OCI-LY7 (cell line): ENCODE data around the gene IL6. TPM values are rescaled to one million over a fixed set of nuclear protein-coding genes. Genes with fewer than 3 reads are reported as not detected.
"Not testable (repeated sequence)": the region's sequence is repeated elsewhere in the genome, so short reads cannot be mapped to it uniquely, and the experiment has no call there.

Experiments
- Bru-seq: library from RNA; stranded (reverse); fragments of 400-500 nt; gene quantifications from one replicate; lab custom pipeline; 2021; lab: Mats Ljungman, UMichigan
- BruChase-seq, 2 experiments: library from RNA; stranded (reverse); fragments of 400-500 nt; gene quantifications; one replicate each; lab custom pipeline; 2021; lab: Mats Ljungman, UMichigan
- BruUV-seq: library from RNA; stranded (reverse); fragments of 400-500 nt; replicated peaks from 2 replicates; lab custom pipeline; 2021; lab: Mats Ljungman, UMichigan
- CTCF ChIA-PET: fragments of 300-600 bp; sonication (Branson Sonifier 250); formaldehyde crosslinking; loops from one replicate; lab custom pipeline; 2022; ENCODE audit warnings: antibody characterized with exemption; ENCODE audit not compliant: unreplicated experiment; lab: Charles Lee
- POLR2A ChIA-PET: fragments of 300-600 bp; sonication (Branson Sonifier 250); formaldehyde crosslinking; loops from one replicate; lab custom pipeline; 2022; ENCODE audit warnings: antibody characterized with exemption; lab: Charles Lee
- DNase-seq: peaks from one replicate; pipeline ENCODE4 v3.0.0-alpha.2; 2015; ENCODE audit warnings: low spot score
- H2AFZ ChIP-seq: fragments of 200-600 bp; sonication (generic), shearing (Covaris generic); 2 replicates; pipeline ENCODE4 v1.6.1; 2014; ENCODE audit warnings: mild to moderate bottlenecking, antibody characterized with exemption, low read length, moderate library complexity
- H3K27ac ChIP-seq: fragments of 200-600 bp; sonication (generic); 2 replicates; pipeline ENCODE4 v1.5.1; 2014; ENCODE audit warnings: mixed run types, low read depth, mild to moderate bottlenecking, moderate library complexity, low read length, inconsistent platforms; ENCODE audit not compliant: poor library complexity, severe bottlenecking
- H3K36me3 ChIP-seq: fragments of 200-600 bp; sonication (generic); 2 replicates; pipeline ENCODE4 v1.6.1; 2014; ENCODE audit warnings: mild to moderate bottlenecking, antibody characterized with exemption, low read length, moderate library complexity, mixed read lengths; ENCODE audit not compliant: insufficient read depth
- H3K4me1 ChIP-seq: fragments of 200-600 bp; sonication (generic); 2 replicates; pipeline ENCODE4 v1.5.1; 2014; ENCODE audit warnings: mild to moderate bottlenecking, low read length; ENCODE audit not compliant: insufficient read depth, poor library complexity, severe bottlenecking
- H3K4me2 ChIP-seq: fragments of 200-600 bp; sonication (generic); 2 replicates; pipeline ENCODE4 v1.6.1; 2014; ENCODE audit warnings: mild to moderate bottlenecking, low read length
- H3K4me3 ChIP-seq: fragments of 200-600 bp; sonication (generic); 2 replicates; pipeline ENCODE4 v1.5.1; 2014; ENCODE audit warnings: mild to moderate bottlenecking, low read depth, low read length; ENCODE audit not compliant: poor library complexity, severe bottlenecking
- H3K79me2 ChIP-seq: fragments of 200-600 bp; sonication (generic); 2 replicates; pipeline ENCODE4 v1.6.1; 2016; ENCODE audit warnings: low read depth, mild to moderate bottlenecking, low read length, moderate library complexity, mixed read lengths; ENCODE audit not compliant: insufficient read depth
- H3K9me2 ChIP-seq: fragments of 200-600 bp; sonication (generic); 2 replicates; pipeline ENCODE4 v1.6.1; 2016; ENCODE audit warnings: mild to moderate bottlenecking, low read length, mixed read lengths; ENCODE audit not compliant: insufficient read depth
- H3K9me3 ChIP-seq: fragments of 200-600 bp; sonication (generic); 2 replicates; pipeline ENCODE4 v1.6.1; 2014; ENCODE audit warnings: mild to moderate bottlenecking, mixed run types, low read length, mixed read lengths
- H4K20me1 ChIP-seq: fragments of 200-600 bp; sonication (generic); 2 replicates; pipeline ENCODE4 v1.6.1; 2014; ENCODE audit warnings: mild to moderate bottlenecking, antibody characterized with exemption, low read length, moderate library complexity, mixed read lengths; ENCODE audit not compliant: insufficient read depth
- CTCF ChIP-seq: fragments of 200-600 bp; sonication (generic); conservative IDR thresholded peaks from 2 replicates; pipeline ENCODE4 v1.5.1; 2014; ENCODE audit warnings: mild to moderate bottlenecking, antibody characterized with exemption, low read length, moderate library complexity, mixed read lengths
- EZH2phosphoT487 ChIP-seq: fragments of 200-600 bp; sonication (generic); IDR thresholded peaks from 2 replicates; pipeline ENCODE4 v1.6.1; 2018; ENCODE audit warnings: low read depth, borderline replicate concordance, mild to moderate bottlenecking, mixed run types, antibody characterized with exemption, low read length, moderate library complexity, mixed read lengths
- intact Hi-C: fragments of 100-400 bp; cut with micrococcal nuclease; formaldehyde crosslinking; loops from one replicate; pipeline ENCODE4 v1.10.0; 2022; ENCODE audit not compliant: unreplicated experiment
- long read RNA-seq: library from polyadenylated mRNA; stranded (forward); transcript quantifications from one replicate; pipeline ENCODE4 v2.0.0, GENCODE V29; 2022
- total RNA-seq, 2 experiments: library from RNA; depleted of rRNA in 1 of 2; stranded (reverse); fragments of >200 nt in 1 of 2; shearing (Covaris generic) in 1 of 2; gene quantifications; 2 replicates each; pipeline ENCODE4 v1.2.3, GENCODE V29; 2014 to 2022

IL6 gene
- total RNA-seq (2014; rRNA removed; shearing (Covaris generic)) (not detected in 2 replicates), total RNA-seq (2022) (not detected in 2 replicates), Bru-seq, nascent RNA (not detected), BruChase-seq, experiment 1, labeled RNA remaining after a 6-hour chase (percentile 12 among the genes with signal in this experiment), BruChase-seq, experiment 2, labeled RNA remaining after a 2-hour chase (percentile 12 among the genes with signal in this experiment)
- long read RNA-seq: 0 reads

- no peaks in the 10 kb centered on the region for H3K9me3 ChIP-seq
- H3K4me1 ChIP-seq: peaks cover 3% of the 10 kb centered on the region
- H3K36me3 ChIP-seq: no peaks in the 10 kb centered on the region
- no peak within 1 kb of the TSS; the same call in 1 of the 2 replicates for H2AFZ ChIP-seq
- no peaks in the 10 kb centered on the region for H3K9me2 ChIP-seq
- BruUV-seq: no TSS peak
- CTCF ChIA-PET: interaction anchor here (0.6 to 2.4 kb wide), 5 partner anchors 163 to 328 kb away, joined by 3 to 8 read pairs (median 5); no protein-coding TSS in a partner anchor
- no peaks in the 10 kb centered on the region for H3K79me2 ChIP-seq
- no peak within 1 kb of the TSS for H3K4me3 ChIP-seq
- intact Hi-C loops: loop anchor here (1.0 to 10.0 kb wide), 3 partner anchors 55 to 622 kb away; no protein-coding TSS in a partner anchor
- POLR2A ChIA-PET: interaction anchor here (0.6 to 1.5 kb wide), 7 partner anchors 39 to 788 kb away, joined by 3 to 4 read pairs (median 3); no protein-coding TSS in a partner anchor
- DNase-seq: no peak
- H3K27ac ChIP-seq: no peak within 1 kb of the TSS
- no peaks in the 10 kb centered on the region for H4K20me1 ChIP-seq
- H3K4me2 ChIP-seq: no peak within 1 kb of the TSS
- TF ChIP-seq CTCF: no peak
- TF ChIP-seq EZH2phosphoT487: no peak
Observed at GRCh38 chr7:22726907-22727713, at the start of gene IL6. TSS of gene IL6 (plus strand) at chr7:22727200. CDS start at chr7:22727263, 63 bp downstream.

GRCh38 chr7:22677263-22677662, 49.7 kb upstream of the IL6 start:
- CTCF ChIA-PET: interaction anchor here (0.7 kb wide), 1 partner anchor 19 kb away, joined by 3 read pairs; no protein-coding TSS in a partner anchor
- H3K36me3 ChIP-seq, H2AFZ ChIP-seq, H3K4me1 ChIP-seq, H3K79me2 ChIP-seq, H4K20me1 ChIP-seq, DNase-seq, H3K9me2 ChIP-seq, H3K4me2 ChIP-seq, BruUV-seq, H3K27ac ChIP-seq, H3K4me3 ChIP-seq, intact Hi-C loops, H3K9me3 ChIP-seq: not testable (repeated sequence)
- POLR2A ChIA-PET: interaction anchor here (0.6 to 2.2 kb wide), 3 partner anchors 10 to 685 kb away, joined by 3 to 11 read pairs (median 3); no protein-coding TSS in a partner anchor

GRCh38 chr7:22677680-22678079, 49.3 kb upstream of the IL6 start:
- no peak for TF ChIP-seq CTCF
- TF ChIP-seq EZH2phosphoT487: no peak
- DNase-seq: peak; percentile 6
- ChIA-PET POLR2A (interaction anchor here (0.9 to 2.2 kb wide), 4 partner anchors 9 to 46 kb away, joined by 3 to 11 read pairs (median 3); no protein-coding TSS in a partner anchor), CTCF (interaction anchor here (0.7 kb wide), 1 partner anchor 18 kb away, joined by 3 read pairs; no protein-coding TSS in a partner anchor)
- intact Hi-C loops: no loop called here
- Histone ChIP-seq H3K27ac (no peak overlapping the region), H3K4me2 (peak overlapping the region; percentile 37; the same call in 1 of the 2 replicates), H3K9me3 (no peaks in the 10 kb centered on the region), H3K36me3 (no peaks in the 10 kb centered on the region), H3K4me3 (no peak overlapping the region), H3K9me2 (no peaks in the 10 kb centered on the region), H3K79me2 (no peaks in the 10 kb centered on the region), H2AFZ (no peak overlapping the region), H4K20me1 (no peaks in the 10 kb centered on the region), H3K4me1 (peaks cover 5% of the 10 kb centered on the region)
- no TSS peak for BruUV-seq
